GM12872 (cell line): ENCODE measurements around the gene WDR83.

Experiments used
- CTCF ChIP-seq: IDR thresholded peaks from 3 replicates; pipeline ENCODE4 v1.5.1; 2011; ENCODE audit warnings: low read depth, mild to moderate bottlenecking, low read length, moderate library complexity; ENCODE audit not compliant: insufficient read depth

WDR83 gene

GRCh38 chr19:12666265-12667048 lies at the start of gene WDR83, which contains the start of gene MAN2B1:
WDR83 (plus strand) TSS chr19:12666807; CDS start chr19:12669791, 2,984 bp downstream.
MAN2B1 (minus strand) TSS chr19:12666742; CDS start chr19:12666701, 41 bp downstream.
- no peak for TF ChIP-seq CTCF

- TF ChIP-seq CTCF = no peak
Measured at GRCh38 chr19:12617646-12618045, 49.0 kb upstream of the WDR83 start.

GRCh38 chr19:12623361-12624031 lies 43.1 kb upstream of the WDR83 start:
- TF ChIP-seq CTCF = no peak

- no peak for TF ChIP-seq CTCF
Measured at GRCh38 chr19:12626958-12627357, 39.6 kb upstream of the WDR83 start.

GRCh38 chr19:12628040-12629022 lies 38.3 kb upstream of the WDR83 start:
- TF ChIP-seq CTCF = no peak

GRCh38 chr19:12629215-12629614 lies 37.4 kb upstream of the WDR83 start:
- no peak for TF ChIP-seq CTCF
